Fibroblast of peridontal ligament (primary cell): Measurements from ENCODE around the gene NUP214.

ENCODE experiments used
- DNase-seq: peaks from one replicate; pipeline ENCODE4 v3.0.0-alpha.2; 2010; ENCODE audit errors: extremely low read depth

The NUP214 gene

DNA sequence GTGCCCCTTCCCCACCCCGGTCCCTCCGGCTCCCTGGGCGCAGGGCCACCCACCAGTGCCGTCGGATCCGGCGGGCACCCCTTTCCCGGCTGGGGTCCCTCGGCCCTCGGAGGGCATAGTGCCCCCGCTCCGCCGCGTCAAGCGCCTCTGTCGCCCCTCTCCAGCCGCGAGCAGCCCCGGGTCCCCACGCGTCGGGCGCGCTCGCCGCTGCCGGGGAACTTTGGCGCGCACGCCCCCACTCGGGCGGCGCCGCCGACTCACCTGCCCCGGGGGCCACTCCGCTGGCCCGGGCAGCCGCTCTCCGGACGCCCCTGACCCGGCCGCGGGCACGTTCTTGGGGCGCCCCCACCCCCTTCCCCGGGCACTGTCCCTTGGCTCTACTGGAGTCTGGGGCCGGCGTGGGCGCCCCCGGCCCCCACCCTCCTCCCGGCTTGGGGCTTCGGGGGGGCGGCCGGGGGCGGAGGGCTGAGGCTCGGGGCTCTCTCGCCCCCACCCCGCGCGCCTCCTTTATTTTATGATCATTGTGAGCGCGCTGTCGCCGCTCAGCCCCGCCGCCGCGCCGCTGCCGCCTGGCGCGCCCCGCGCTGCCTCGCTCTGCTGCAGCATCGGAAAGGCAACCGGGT is 152.0 kb downstream of the NUP214 start:
- no peak for DNase-seq

GRCh38 chr9:131277910-131278701 is 152.7 kb downstream of the NUP214 start:
- peak; percentile 72 for DNase-seq

- DNase-seq: no peak
Measured at GRCh38 chr9:131278702-131279111, 153.3 kb downstream of the NUP214 start.

DNA sequence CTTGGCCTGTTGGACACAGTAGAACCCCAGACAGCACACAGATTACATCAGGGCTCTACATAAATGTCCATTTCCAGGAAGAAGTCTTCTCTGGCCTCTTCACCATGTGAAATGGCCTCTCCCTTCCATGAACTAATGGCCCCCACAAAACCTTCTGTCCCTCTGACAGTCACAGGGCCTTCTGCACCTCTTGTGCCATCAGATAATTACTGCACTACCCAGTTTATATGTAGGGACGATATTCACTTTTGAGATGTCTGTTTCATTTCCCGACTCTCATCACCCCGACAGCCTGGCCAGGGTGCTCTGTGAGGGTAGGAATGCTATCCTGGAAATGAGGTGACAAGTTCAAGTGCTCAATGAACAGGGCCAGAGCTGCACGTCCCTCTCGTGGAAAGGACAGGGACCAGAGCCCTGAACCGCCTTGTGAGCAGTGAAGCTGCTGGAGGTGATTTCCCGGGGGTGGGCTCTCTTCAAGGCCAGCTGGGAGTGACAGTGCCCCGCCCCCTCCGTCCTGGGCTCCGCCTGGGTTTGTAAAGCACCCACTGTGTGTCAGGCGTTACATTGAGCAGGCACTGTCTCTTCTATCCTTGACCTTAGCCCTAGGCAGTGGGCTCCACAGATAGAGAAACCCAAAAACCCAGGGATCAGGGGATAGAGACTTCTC is 153.9 kb downstream of the NUP214 start:
- DNase-seq: no peak

GRCh38 chr9:131279863-131280570 is 154.6 kb downstream of the NUP214 start:
- no peak for DNase-seq

DNA sequence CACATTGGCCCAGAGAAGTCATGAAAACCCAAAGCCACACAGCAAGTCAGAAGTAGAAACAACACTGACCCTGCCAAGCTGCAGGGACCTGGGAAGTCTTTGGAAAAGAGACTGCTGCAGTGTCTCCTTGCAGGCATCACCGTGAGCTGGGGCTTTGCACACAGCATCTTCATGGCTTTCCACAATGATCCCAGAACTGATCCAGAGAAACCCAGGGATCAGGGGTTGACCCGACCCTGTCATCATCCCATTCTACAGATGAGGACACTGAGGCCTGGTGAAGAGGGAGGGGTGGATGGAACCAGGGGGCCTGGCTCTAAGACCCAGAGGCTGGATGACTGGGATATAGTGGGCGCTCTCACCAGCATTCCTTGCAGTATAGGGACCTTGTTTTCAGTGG is 155.3 kb downstream of the NUP214 start:
- DNase-seq: no peak

GRCh38 chr9:131281119-131281965 is 156.0 kb downstream of the NUP214 start:
- DNase-seq: no peak

- DNase-seq: no peak
Measured at GRCh38 chr9:131282175-131282574, 156.8 kb downstream of the NUP214 start.

- peak; percentile 25 for DNase-seq
Measured at GRCh38 chr9:131282688-131283422, 157.5 kb downstream of the NUP214 start.
